Parathyroid adenoma (tissue), 2 donors: ENCODE results near the gene NGDN.

Experiments
- H2AFZ ChIP-seq: fragments of 300-600 bp; sonication (generic); one replicate; pipeline ENCODE4 v1.7.0; 2017; ENCODE audit warnings: antibody characterized with exemption, mild to moderate bottlenecking
- H3K27ac ChIP-seq: fragments of 300-600 bp; sonication (generic); one replicate; pipeline ENCODE4 v1.7.0; 2017
- H3K27me3 ChIP-seq: fragments of 300-600 bp; sonication (generic); one replicate; pipeline ENCODE4 v1.7.0; 2017; ENCODE audit warnings: low read length; ENCODE audit not compliant: control insufficient read depth, insufficient read depth
- H3K36me3 ChIP-seq: fragments of 300-600 bp; sonication (generic); one replicate; pipeline ENCODE4 v1.7.0; 2017; ENCODE audit warnings: low read length; ENCODE audit not compliant: control insufficient read depth, insufficient read depth
- H3K4me1 ChIP-seq: fragments of 300-600 bp; sonication (generic); one replicate; pipeline ENCODE4 v1.7.0; 2017; ENCODE audit warnings: control low read depth
- H3K4me2 ChIP-seq: fragments of 300-600 bp; sonication (generic); one replicate; pipeline ENCODE4 v1.7.0; 2017; ENCODE audit warnings: low read length
- H3K4me3 ChIP-seq: fragments of 300-600 bp; sonication (generic); one replicate; pipeline ENCODE4 v1.7.0; 2017; ENCODE audit warnings: low read depth, low read length
- H3K79me2 ChIP-seq: fragments of 300-600 bp; sonication (generic); one replicate; pipeline ENCODE4 v1.7.0; 2017; ENCODE audit warnings: control low read depth
- H3K9ac ChIP-seq: fragments of 300-600 bp; sonication (generic); one replicate; pipeline ENCODE4 v1.7.0; 2017; ENCODE audit warnings: mild to moderate bottlenecking
- H3K9me3 ChIP-seq: fragments of 300-600 bp; sonication (generic); one replicate; pipeline ENCODE4 v1.7.0; 2017; ENCODE audit warnings: low read length; ENCODE audit not compliant: control insufficient read depth
- CTCF ChIP-seq: fragments of 300-600 bp; sonication (generic); IDR thresholded peaks from one replicate; pipeline ENCODE4 v1.7.0; 2017; ENCODE audit warnings: antibody characterized with exemption, mild to moderate bottlenecking
- donor health status: primary hyperparathyroidism.

Gene NGDN

DNA sequence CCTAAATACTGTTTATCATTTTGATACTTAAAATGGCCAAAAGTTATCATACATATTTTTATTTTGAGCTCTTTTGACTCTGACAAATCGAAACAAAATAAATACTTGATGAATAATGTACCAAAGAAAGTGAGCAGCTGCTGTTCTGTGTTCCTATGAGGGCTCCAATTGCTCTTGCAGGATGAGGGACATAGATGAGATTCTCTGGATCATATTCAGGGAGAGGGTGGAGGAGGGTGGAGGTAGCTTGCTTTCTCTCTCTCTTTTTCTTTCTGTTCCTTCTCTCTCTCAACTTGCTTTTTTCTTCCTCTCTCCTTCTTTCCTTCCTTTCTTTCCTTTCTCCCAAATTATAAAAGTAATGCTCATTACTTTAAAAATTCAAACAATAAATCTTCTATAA lies 25.2 kb upstream of the NGDN start:
- H2AFZ ChIP-seq, result no peak overlapping the region
- H3K9ac ChIP-seq, result no peak overlapping the region
- no peaks in the 10 kb centered on the region for H3K79me2 ChIP-seq
- no peaks in the 10 kb centered on the region for H3K36me3 ChIP-seq
- no peaks in the 10 kb centered on the region for H3K27me3 ChIP-seq
- TF ChIP-seq CTCF, result no peak
- H3K4me3 ChIP-seq, result no peak overlapping the region
- no peak overlapping the region for H3K4me2 ChIP-seq
- no peak overlapping the region for H3K27ac ChIP-seq
- H3K4me1 ChIP-seq, result no peaks in the 10 kb centered on the region
- no peaks in the 10 kb centered on the region for H3K9me3 ChIP-seq

DNA sequence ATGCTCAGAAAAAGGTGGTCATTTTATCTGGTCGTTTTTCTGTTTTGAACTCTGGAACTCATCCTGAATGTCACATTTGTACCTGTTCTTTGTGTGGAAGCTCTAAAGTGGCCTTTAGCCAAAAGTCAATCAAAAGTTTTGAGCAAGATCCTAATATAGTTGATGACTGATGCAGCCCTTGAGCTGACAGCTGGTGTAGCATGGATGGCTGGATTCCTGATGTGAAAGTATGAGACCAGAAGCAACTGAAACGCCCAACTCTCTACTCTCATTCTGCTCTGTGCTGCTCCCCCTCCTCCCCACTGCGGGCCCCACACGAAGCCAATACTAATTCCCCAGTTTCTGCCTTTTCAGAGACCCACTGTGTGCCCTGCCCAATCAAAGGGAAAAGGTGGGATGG lies 23.7 kb upstream of the NGDN start:
- no peak for TF ChIP-seq CTCF

DNA sequence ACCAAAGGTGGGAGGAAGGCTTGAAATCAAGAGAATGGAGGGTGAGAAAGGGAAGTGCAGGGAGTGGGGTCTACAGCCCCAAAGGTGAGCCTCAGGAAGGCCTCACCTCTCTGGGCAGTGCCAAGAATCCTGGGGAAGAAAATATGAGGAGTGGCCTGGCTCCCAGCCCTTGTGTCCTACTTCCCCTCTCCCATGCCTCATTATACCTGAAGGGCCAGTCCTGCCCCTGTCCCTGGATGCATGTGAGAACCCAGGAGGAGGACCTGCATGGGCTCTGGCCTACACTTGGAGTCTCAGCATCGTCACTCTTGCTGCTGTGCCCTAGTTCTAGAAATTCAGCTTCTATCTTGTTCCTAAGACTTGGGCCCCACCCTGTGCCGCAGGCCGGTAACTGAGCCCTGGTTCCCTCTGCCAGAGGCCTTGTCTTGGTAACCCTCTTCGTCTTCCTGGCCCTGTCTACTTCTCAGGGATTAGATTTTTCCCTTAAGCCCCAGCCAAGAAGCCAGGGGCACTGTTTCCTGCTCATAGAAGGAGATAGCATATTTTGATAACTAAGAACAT lies 23.1 kb upstream of the NGDN start:
- no peaks in the 10 kb centered on the region for H3K79me2 ChIP-seq
- H3K9me3 ChIP-seq, result no peaks in the 10 kb centered on the region
- H2AFZ ChIP-seq, result no peak overlapping the region
- no peaks in the 10 kb centered on the region for H3K27me3 ChIP-seq
- no peaks in the 10 kb centered on the region for H3K4me1 ChIP-seq
- no peak overlapping the region for H3K9ac ChIP-seq
- no peaks in the 10 kb centered on the region for H3K36me3 ChIP-seq
- no peak for TF ChIP-seq CTCF
- no peak overlapping the region for H3K4me2 ChIP-seq
- no peak overlapping the region for H3K27ac ChIP-seq
- H3K4me3 ChIP-seq, result no peak overlapping the region

More for the DNA sequence above, 23.7 kb upstream of the NGDN start:
- Histone ChIP-seq H3K79me2 (no peaks in the 10 kb centered on the region), H2AFZ (no peak overlapping the region), H3K36me3 (no peaks in the 10 kb centered on the region), H3K9ac (no peak overlapping the region), H3K4me3 (no peak overlapping the region), H3K27ac (no peak overlapping the region), H3K4me1 (no peaks in the 10 kb centered on the region), H3K9me3 (no peaks in the 10 kb centered on the region), H3K4me2 (no peak overlapping the region), H3K27me3 (no peaks in the 10 kb centered on the region)

- no peaks in the 10 kb centered on the region for H3K79me2 ChIP-seq
- no peaks in the 10 kb centered on the region for H3K4me1 ChIP-seq
- no peak overlapping the region for H3K9ac ChIP-seq
- peak overlapping the region; percentile 14 for H2AFZ ChIP-seq
- H3K9me3 ChIP-seq, result no peaks in the 10 kb centered on the region
- no peaks in the 10 kb centered on the region for H3K36me3 ChIP-seq
- no peak overlapping the region for H3K4me3 ChIP-seq
- no peak overlapping the region for H3K4me2 ChIP-seq
- no peaks in the 10 kb centered on the region for H3K27me3 ChIP-seq
- H3K27ac ChIP-seq, result no peak overlapping the region
- no peak for TF ChIP-seq CTCF
These were observed 21.8 kb upstream of the NGDN start for GRCh38 chr14:23447361-23448350.
